Heart left ventricle (tissue), 16 donors: ENCODE data around the gene WSCD2. TPM values are rescaled to one million over a fixed set of nuclear protein-coding genes. Genes with fewer than 3 reads are reported as not detected.

Source experiments
- ATAC-seq, 4 donors: fragments of 200-7000 bp; cut with Tn5 transposase; one replicate each; pipeline ENCODE4 v1.9.1; 2020 to 2022; ENCODE audit warnings: moderate library complexity in 4 of 4, mild to moderate bottlenecking in 3 of 4, moderate number of reproducible peaks in 1 of 4
- DNase-seq, 5 donors: peaks; one replicate each; pipeline ENCODE4 v3.0.0-alpha.2; 2020
- H3K27ac ChIP-seq, 12 donors: fragments of 200-600 bp; sonication (generic) in 4 of 12; one replicate each; pipeline versions ENCODE4 v1.5.0 to v1.8.0; 2016 to 2022; ENCODE audit warnings: mild to moderate bottlenecking in 2 of 12
- H3K27me3 ChIP-seq, 9 donors: fragments of 200-600 bp; sonication (generic) in 2 of 9; one replicate each; pipeline versions ENCODE4 v1.5.1 to v1.8.0; 2016 to 2022; ENCODE audit warnings: mild to moderate bottlenecking in 3 of 9
- H3K36me3 ChIP-seq, 9 donors: fragments of 200-600 bp; sonication (generic) in 2 of 9; one replicate each; pipeline versions ENCODE4 v1.5.0 to v1.8.0; 2018 to 2022; ENCODE audit warnings: mild to moderate bottlenecking in 2 of 9
- H3K4me1 ChIP-seq, 12 donors: fragments of 200-600 bp; sonication (generic) in 4 of 12; one replicate each; pipeline versions ENCODE4 v1.5.0 to v1.8.0; 2016 to 2022; ENCODE audit warnings: mild to moderate bottlenecking in 3 of 12
- H3K4me3 ChIP-seq, 12 donors: fragments of 200-600 bp; sonication (generic) in 4 of 12; one replicate each; pipeline versions ENCODE4 v1.5.0 to v1.8.0; 2017 to 2022; ENCODE audit warnings: mild to moderate bottlenecking in 9 of 12, moderate library complexity in 4 of 12
- H3K9me3 ChIP-seq, 12 donors: fragments of 200-600 bp; sonication (generic) in 4 of 12; one replicate each; pipeline versions ENCODE4 v1.5.0 to v1.8.0; 2016 to 2022; ENCODE audit warnings: mild to moderate bottlenecking in 1 of 12
- POLR2A ChIP-seq, 2 donors: fragments of 450-650 bp; IDR thresholded peaks; one replicate each; pipeline ENCODE4 v1.6.1; 2017; ENCODE audit warnings: antibody characterized with exemption in 2 of 2, mild to moderate bottlenecking in 2 of 2, moderate library complexity in 2 of 2
- WGBS, 4 donors: extraction: QIAGEN DNeasy Blood & Tissue Kit in 2 of 4; methylation state at CpG; one replicate each; pipeline versions ENCODE4 v1.1.5 to v1.1.7; 2013 to 2018; 5-methylcytosine and 5-hydroxymethylcytosine counted together
- intact Hi-C, 10 donors: fragments of 100-400 bp; cut with DNase I; formaldehyde crosslinking; loops; one replicate each; pipeline versions ENCODE4 v1.11.1 to v1.14.2; 2022
- polyA plus RNA-seq, 2 donors: library from polyadenylated mRNA; stranded (reverse); fragments of 200-250 nt; gene quantifications; one replicate each; pipeline ENCODE4 v1.2.3, GENCODE V29; 2013
- total RNA-seq, 9 donors: library from RNA; depleted of rRNA in 2 of 9; stranded (reverse); fragments of >200 nt in 2 of 9; fragmentation: NEBNext Ultra II Directional in 3 of 9; extraction: Animal tissue kit (Norgen Biotek cat#: 25700) in 3 of 9; gene quantifications; one replicate each; pipeline versions ENCODE4 v1.1.0 to v1.2.4, GENCODE V29; 2016 to 2023
- TF ChIP-seq, protein P1 (sequence below), 12 donors: fragments of 200-600 bp; sonication (generic) in 4 of 12; IDR thresholded peaks; one replicate each; pipeline versions ENCODE4 v1.5.0 to v1.8.0; 2018 to 2022; ENCODE audit warnings: antibody characterized with exemption in 12 of 12, mild to moderate bottlenecking in 5 of 12
- donor health status: ischemic (EF 13 %, LVEDD 7.1; RV severe dilation, severe dysfunction).
- donor health status: healthy with polysubstance abuse.
- donor health status: DM: no; HTN: yes; CAD: no.
- donor health status: DM: no; HTN: no; CAD: no.
- donor health status: ischemic (EF 25% LVEDD 6.9; RV normal size, moderate dysfunction).
- donor health status: ischemic (EF 25% LVEDD 5.7; RV mildly dilated, moderate dysfunction).
- donor health status: healthy.
- donor health status: DM: yes; HTN: yes; CAD: no.
- donor health status: ischemic (EF 35%, LVEDD 5.7; RV mildly dilated, moderate dysfunction).
- donor health status: nonischemic (EF 11% LVEDD 7.7; RV severe dilation, severe dysfunction).
- donor health status: DM: yes; HTN: yes; CAD: no.
- donor health status: PGD.
- donor health status: ischemic (EF 29% LVEDD 5.4; RV normal size, mild dysfunction).
- donor health status: nonischemic (EF 23%, LVEDD 6.1; RV moderate dilation, normal function).

The WSCD2 gene
- total and polyA plus RNA-seq, 11 donors, result 0.07 to 2.5 (median 0.49) TPM; not detected in 3

DNA sequence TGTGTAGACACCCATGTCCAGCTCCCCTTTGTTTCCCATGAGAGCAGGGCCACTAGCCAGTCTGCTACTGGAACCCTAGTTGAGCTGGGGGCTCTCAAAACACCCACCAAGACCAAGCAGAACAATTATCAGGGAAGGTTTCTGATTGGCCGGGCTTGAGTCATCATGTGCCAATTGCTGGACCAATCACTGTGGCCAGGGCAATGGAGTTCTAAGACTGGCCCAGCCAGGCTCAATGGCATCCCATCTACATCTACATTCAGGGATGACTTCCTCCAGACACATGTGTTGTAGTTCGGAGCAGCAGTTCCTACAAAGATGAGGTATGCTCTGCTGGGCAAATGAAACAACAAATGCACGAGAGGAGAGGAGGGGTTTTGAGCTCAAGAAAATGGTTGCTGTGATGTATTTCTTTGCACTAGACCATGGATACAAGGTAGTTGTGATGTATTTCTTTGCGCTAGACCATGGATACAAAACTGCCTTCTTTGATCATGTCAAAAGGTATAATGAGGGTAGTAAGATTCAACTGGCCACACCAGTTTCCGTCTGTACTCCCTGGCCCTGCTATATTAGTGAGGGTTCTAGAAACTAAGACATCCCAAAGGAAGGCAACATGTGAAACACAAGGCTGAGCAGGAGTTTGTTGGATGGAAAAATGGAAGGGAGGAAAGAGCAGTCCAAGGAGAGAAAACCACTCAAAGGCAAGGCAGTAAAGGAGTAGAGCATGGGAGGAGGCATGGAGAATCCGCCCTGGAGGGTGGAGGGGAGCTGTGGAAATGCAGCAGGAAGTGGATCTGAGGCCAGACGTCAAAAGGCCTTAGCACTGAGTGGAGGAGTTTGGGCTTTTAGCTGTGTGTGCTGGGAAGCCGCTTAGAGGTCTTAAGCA, 8.9 kb upstream of the WSCD2 start:
- Histone ChIP-seq H3K36me3 (no peaks in the 10 kb centered on the region), H3K27ac (no peak overlapping the region), H3K4me3 (no peak overlapping the region), H3K27me3 (peaks cover 0 to 17% (median 0%) of the 10 kb centered on the region in 9 donors), H3K9me3 (peaks cover 0 to 9% (median 0%) of the 10 kb centered on the region in 12 donors), H3K4me1 (no peaks in the 10 kb centered on the region)
- intact Hi-C loops, result loop anchor here in 1 of 10 donors (5.0 kb wide), 1 partner anchor 392 kb away; no protein-coding TSS in a partner anchor
- DNase-seq (no peak), ATAC-seq (no peak)
- WGBS, 4 donors, result 74 to 83% (median 78%) methylated on average over 8 of the region's 8 CpGs
- no peak for TF ChIP-seq POLR2A (IDR thresholded peaks at IDR 0.05)
- TF ChIP-seq, protein P1, sequence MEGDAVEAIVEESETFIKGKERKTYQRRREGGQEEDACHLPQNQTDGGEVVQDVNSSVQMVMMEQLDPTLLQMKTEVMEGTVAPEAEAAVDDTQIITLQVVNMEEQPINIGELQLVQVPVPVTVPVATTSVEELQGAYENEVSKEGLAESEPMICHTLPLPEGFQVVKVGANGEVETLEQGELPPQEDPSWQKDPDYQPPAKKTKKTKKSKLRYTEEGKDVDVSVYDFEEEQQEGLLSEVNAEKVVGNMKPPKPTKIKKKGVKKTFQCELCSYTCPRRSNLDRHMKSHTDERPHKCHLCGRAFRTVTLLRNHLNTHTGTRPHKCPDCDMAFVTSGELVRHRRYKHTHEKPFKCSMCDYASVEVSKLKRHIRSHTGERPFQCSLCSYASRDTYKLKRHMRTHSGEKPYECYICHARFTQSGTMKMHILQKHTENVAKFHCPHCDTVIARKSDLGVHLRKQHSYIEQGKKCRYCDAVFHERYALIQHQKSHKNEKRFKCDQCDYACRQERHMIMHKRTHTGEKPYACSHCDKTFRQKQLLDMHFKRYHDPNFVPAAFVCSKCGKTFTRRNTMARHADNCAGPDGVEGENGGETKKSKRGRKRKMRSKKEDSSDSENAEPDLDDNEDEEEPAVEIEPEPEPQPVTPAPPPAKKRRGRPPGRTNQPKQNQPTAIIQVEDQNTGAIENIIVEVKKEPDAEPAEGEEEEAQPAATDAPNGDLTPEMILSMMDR (IDR thresholded peaks at IDR 0.05), result no peak

DNA sequence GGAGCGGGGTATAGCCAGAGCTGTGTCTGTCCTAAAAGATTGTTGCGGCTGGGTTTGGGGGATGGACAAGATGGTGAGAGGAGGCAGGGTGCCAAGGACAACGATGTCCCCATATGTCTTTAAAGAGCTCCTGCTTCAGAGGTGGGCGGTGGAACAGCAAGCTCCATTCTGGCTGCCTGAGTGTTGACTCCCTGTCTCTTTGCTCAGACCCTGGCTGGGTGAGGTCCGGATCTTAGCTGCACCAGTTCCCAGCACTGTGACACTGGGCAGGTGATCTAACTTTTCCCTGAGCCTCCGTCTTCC, 8.3 kb upstream of the WSCD2 start:
- intact Hi-C loops, result loop anchor here in 1 of 10 donors (5.0 kb wide), 1 partner anchor 391 kb away; no protein-coding TSS in a partner anchor
- 70 to 83% (median 76%) methylated on average over 6 of the region's 6 CpGs for WGBS, 4 donors
- DNase-seq (no peak), ATAC-seq (no peak)
- Histone ChIP-seq H3K27me3 (peaks cover 0 to 22% (median 0%) of the 10 kb centered on the region in 9 donors), H3K4me1 (no peaks in the 10 kb centered on the region), H3K36me3 (no peaks in the 10 kb centered on the region), H3K27ac (no peak overlapping the region), H3K9me3 (peaks cover 0 to 9% (median 0%) of the 10 kb centered on the region in 12 donors), H3K4me3 (no peak overlapping the region)
- TF ChIP-seq, protein P1 (IDR thresholded peaks at IDR 0.05), result no peak
- no peak for TF ChIP-seq POLR2A (IDR thresholded peaks at IDR 0.05)

DNA sequence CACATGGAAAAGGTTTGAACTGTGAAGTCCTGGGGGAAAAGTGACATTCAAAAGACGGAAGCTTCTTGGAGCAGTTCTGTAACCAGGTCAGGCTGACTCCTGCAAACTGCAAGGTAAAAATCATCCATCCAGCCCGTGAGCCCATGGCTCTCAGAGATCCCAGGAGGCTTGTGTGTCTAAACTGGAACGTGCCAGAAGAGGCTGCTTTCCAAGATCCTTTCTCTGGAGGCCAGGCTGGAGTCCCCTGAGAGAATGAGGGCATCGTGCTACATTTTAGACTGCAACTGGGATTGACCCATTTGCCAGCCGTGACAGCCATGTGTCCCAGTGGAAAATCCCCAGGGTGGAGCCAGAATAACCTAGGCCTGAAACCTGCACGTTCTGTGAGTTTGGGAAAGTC, 7.8 kb upstream of the WSCD2 start:
- peaks cover 0 to 27% (median 3%) of the 10 kb centered on the region in 9 donors for H3K27me3 ChIP-seq
- no peak for ATAC-seq
- no peak overlapping the region for H3K27ac ChIP-seq
- peaks cover 0 to 9% (median 0%) of the 10 kb centered on the region in 12 donors for H3K9me3 ChIP-seq
- H3K4me1 ChIP-seq, result no peaks in the 10 kb centered on the region
- TF ChIP-seq POLR2A (IDR thresholded peaks at IDR 0.05), result no peak
- TF ChIP-seq, protein P1 (IDR thresholded peaks at IDR 0.05), result no peak
- H3K36me3 ChIP-seq, result no peaks in the 10 kb centered on the region
- intact Hi-C loops, result loop anchor here in 1 of 10 donors (5.0 kb wide), 1 partner anchor 391 kb away; no protein-coding TSS in a partner anchor
- DNase-seq, result no peak
- WGBS, 4 donors, result 55 to 73% (median 68%) methylated on average over 5 to 6 of the region's 6 CpGs
- H3K4me3 ChIP-seq, result no peak overlapping the region

DNA sequence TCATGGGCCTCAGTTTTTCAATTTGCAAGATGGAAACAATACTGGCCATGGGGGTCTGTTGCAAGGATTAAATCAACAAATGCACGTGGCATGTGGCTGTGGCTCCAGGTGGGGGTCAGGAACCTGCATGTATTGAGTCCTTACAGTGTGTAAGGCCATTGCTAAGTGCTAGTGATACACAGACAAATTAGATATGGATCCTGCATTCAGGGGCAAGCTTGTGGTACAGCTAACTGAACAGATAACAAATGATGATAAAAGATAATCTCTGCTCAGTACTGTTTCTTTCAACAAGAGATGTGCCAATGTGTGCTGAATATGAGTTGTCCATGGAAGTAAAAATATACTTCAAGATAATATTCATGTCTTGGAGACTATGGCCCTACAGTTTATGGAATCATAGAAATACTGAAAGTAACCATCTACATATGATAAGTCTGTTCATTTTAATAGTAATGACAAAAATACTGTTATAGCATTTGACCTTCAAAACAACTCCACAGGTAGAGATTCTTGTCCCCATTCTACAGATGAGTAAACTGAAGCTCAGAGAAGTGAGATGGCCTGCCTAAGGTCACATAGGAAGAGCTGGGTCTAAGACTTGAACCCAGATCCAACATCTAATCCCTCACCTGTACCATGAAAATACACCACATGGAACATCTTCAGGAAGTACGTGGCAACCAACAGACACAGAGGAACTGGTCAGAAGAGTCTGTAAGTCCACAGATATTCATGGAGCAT, 7.2 kb upstream of the WSCD2 start:
- H3K27ac ChIP-seq, result no peak overlapping the region
- ATAC-seq (no peak), DNase-seq (no peak)
- no peaks in the 10 kb centered on the region for H3K4me1 ChIP-seq
- H3K4me3 ChIP-seq, result no peak overlapping the region
- intact Hi-C loops, result loop anchor here in 1 of 10 donors (5.0 kb wide), 1 partner anchor 390 kb away; no protein-coding TSS in a partner anchor
- TF ChIP-seq, protein P1 (IDR thresholded peaks at IDR 0.05), result no peak
- TF ChIP-seq POLR2A (IDR thresholded peaks at IDR 0.05), result no peak
- H3K9me3 ChIP-seq, result peaks cover 0 to 9% (median 0%) of the 10 kb centered on the region in 12 donors
- no peaks in the 10 kb centered on the region for H3K36me3 ChIP-seq
- WGBS, 4 donors, result 74 to 88% (median 83%) methylated on average over 2 of the region's 2 CpGs
- H3K27me3 ChIP-seq, result peaks cover 0 to 32% (median 9%) of the 10 kb centered on the region in 9 donors
